HS-27A (cell line): ENCODE results near the gene SLC39A12.

Experiments
- DNase-seq: peaks from one replicate; pipeline ENCODE4 v3.0.0-alpha.2; 2012; ENCODE audit warnings: low read depth, missing footprints

SLC39A12 gene

GRCh38 chr10:18059826-18060559 lies 108.3 kb downstream of the SLC39A12 start:
- DNase-seq, result no peak

GRCh38 chr10:18066947-18067346 lies 115.2 kb downstream of the SLC39A12 start:
- DNase-seq, result no peak

- DNase-seq, result no peak
Observed at GRCh38 chr10:18068401-18068800, 116.7 kb downstream of the SLC39A12 start.

GRCh38 chr10:18071591-18071990 lies 119.9 kb downstream of the SLC39A12 start:
- DNase-seq, result peak; percentile 1

GRCh38 chr10:18073314-18073713 lies 121.6 kb downstream of the SLC39A12 start:
- DNase-seq, result no peak

GRCh38 chr10:18075881-18076280 lies 124.2 kb downstream of the SLC39A12 start:
- DNase-seq, result no peak

- DNase-seq, result no peak
Observed at GRCh38 chr10:18079665-18080295, 128.1 kb downstream of the SLC39A12 start.

GRCh38 chr10:18082381-18082780 lies 130.7 kb downstream of the SLC39A12 start:
- DNase-seq, result no peak

- no peak for DNase-seq
Observed at GRCh38 chr10:18085855-18086254, 134.1 kb downstream of the SLC39A12 start.

- no peak for DNase-seq
Observed at GRCh38 chr10:18086746-18087145, 135.0 kb downstream of the SLC39A12 start.

GRCh38 chr10:18087355-18087754 lies 135.6 kb downstream of the SLC39A12 start:
- no peak for DNase-seq
